WERI-Rb-1 (cell line): ENCODE measurements around the gene RNF130.

Experiments used
- DNase-seq: peaks from one replicate; pipeline ENCODE4 v3.0.0-alpha.2; 2020
- H3K27ac ChIP-seq: fragments of 250-450 bp; sonication (Bioruptor Pico); 2 replicates; pipeline ENCODE4 v1.5.1; 2020; ENCODE audit warnings: mild to moderate bottlenecking, moderate library complexity
- H3K27me3 ChIP-seq: fragments of 250-450 bp; sonication (Bioruptor Pico); 2 replicates; pipeline ENCODE4 v1.5.1; 2021; ENCODE audit warnings: mild to moderate bottlenecking, low read depth, moderate library complexity; ENCODE audit not compliant: insufficient read depth, severe bottlenecking
- H3K36me3 ChIP-seq: fragments of 250-450 bp; sonication (Bioruptor Pico); 2 replicates; pipeline ENCODE4 v1.5.1; 2020; ENCODE audit warnings: mild to moderate bottlenecking, moderate library complexity
- H3K4me3 ChIP-seq: 2 replicates; pipeline ENCODE4 v1.5.1; 2011; ENCODE audit warnings: low read depth, mild to moderate bottlenecking, control low read depth, low read length
- H3K9me3 ChIP-seq: fragments of 250-450 bp; sonication (Bioruptor Pico); 2 replicates; pipeline ENCODE4 v1.5.1; 2021; ENCODE audit warnings: mild to moderate bottlenecking, moderate library complexity; ENCODE audit not compliant: severe bottlenecking
- CTCF ChIP-seq: IDR thresholded peaks from 2 replicates; pipeline ENCODE4 v1.5.1; 2011; ENCODE audit warnings: low read depth, mild to moderate bottlenecking, control low read depth, inconsistent platforms, low read length

RNF130 gene

GRCh38 chr5:180084638-180085561, 13.3 kb upstream of the RNF130 start:
- H3K4me3 ChIP-seq = no peak overlapping the region
- TF ChIP-seq CTCF = no peak
- peak; percentile 36 for DNase-seq
- H3K9me3 ChIP-seq = no peaks in the 10 kb centered on the region
- H3K27ac ChIP-seq = no peak overlapping the region
- H3K36me3 ChIP-seq = no peaks in the 10 kb centered on the region
- H3K27me3 ChIP-seq = no peaks in the 10 kb centered on the region

GRCh38 chr5:180083529-180084060, 12.0 kb upstream of the RNF130 start:
- DNase-seq = no peak
- no peak overlapping the region for H3K4me3 ChIP-seq
- H3K27ac ChIP-seq = no peak overlapping the region

GRCh38 chr5:180082633-180083420, 11.3 kb upstream of the RNF130 start:
- Histone ChIP-seq H3K4me3 (no peak overlapping the region), H3K27me3 (no peaks in the 10 kb centered on the region), H3K36me3 (no peaks in the 10 kb centered on the region), H3K9me3 (no peaks in the 10 kb centered on the region), H3K27ac (no peak overlapping the region)
- TF ChIP-seq CTCF = no peak
- DNase-seq = no peak

More at GRCh38 chr5:180083529-180084060, 12.0 kb upstream of the RNF130 start:
- Histone ChIP-seq H3K36me3 (no peaks in the 10 kb centered on the region), H3K9me3 (no peaks in the 10 kb centered on the region), H3K27me3 (no peaks in the 10 kb centered on the region)
- no peak for TF ChIP-seq CTCF

- no peak for TF ChIP-seq CTCF
- H3K27me3 ChIP-seq = no peaks in the 10 kb centered on the region
- no peaks in the 10 kb centered on the region for H3K36me3 ChIP-seq
- H3K27ac ChIP-seq = no peak overlapping the region
- H3K4me3 ChIP-seq = no peak overlapping the region
- no peak for DNase-seq
- no peaks in the 10 kb centered on the region for H3K9me3 ChIP-seq
Observed at GRCh38 chr5:180081481-180081880, 9.9 kb upstream of the RNF130 start.

- H3K27me3 ChIP-seq = no peaks in the 10 kb centered on the region
- DNase-seq = no peak
Observed at GRCh38 chr5:180080486-180081280, 9.1 kb upstream of the RNF130 start.

More at GRCh38 chr5:180080486-180081280, 9.1 kb upstream of the RNF130 start:
- Histone ChIP-seq H3K9me3 (no peaks in the 10 kb centered on the region), H3K27ac (no peak overlapping the region), H3K4me3 (no peak overlapping the region), H3K36me3 (no peaks in the 10 kb centered on the region)
- TF ChIP-seq CTCF = no peak
